ENCODE measurements around the gene FAM81B. TPM values are rescaled to one million over a fixed set of nuclear protein-coding genes. Genes with fewer than 3 reads are reported as not detected.
"Not testable (repeated sequence)": the region's sequence is repeated elsewhere in the genome, so short reads cannot be mapped to it uniquely, and the experiment has no call there.

FAM81B gene, protein sequence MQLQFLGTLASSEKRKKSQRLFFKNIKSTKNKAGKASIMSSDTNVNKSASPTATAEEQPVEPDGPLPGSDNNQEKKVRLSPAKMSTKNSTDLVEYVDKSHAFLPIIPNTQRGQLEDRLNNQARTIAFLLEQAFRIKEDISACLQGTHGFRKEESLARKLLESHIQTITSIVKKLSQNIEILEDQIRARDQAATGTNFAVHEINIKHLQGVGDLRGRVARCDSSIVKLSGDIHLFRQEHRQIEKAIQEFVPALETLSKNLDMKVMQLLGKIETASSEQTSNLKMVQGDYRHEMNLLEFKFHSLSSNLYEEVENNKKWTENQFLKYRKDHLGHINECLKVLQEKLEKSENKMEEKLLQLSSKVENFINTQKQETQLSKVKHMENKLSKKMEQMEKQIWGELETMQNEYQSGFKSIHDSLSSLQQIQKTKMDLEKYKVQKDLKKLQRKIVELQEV
- not detected for total RNA-seq
- long read RNA-seq: 0 reads

GRCh38 chr5:95390812-95391492 lies at the start of gene FAM81B:
Gene FAM81B (plus strand): TSS chr5:95391366. CDS start chr5:95391390, 24 bp downstream.
- ATAC-seq: no peak
- intact Hi-C loops (cut with DNase I, micrococcal nuclease): no loop called here

GRCh38 chr5:95341444-95341843 lies 49.7 kb upstream of the FAM81B start:
- ATAC-seq; intact Hi-C loops (cut with DNase I, micrococcal nuclease); DNase-seq: not testable (repeated sequence)

More at GRCh38 chr5:95390812-95391492, at the start of gene FAM81B:
- DNase-seq: no peak

GRCh38 chr5:95347506-95348120 lies 43.6 kb upstream of the FAM81B start:
- DNase-seq (no peak), ATAC-seq (no peak)
- intact Hi-C loops (cut with DNase I, micrococcal nuclease): no loop called here

DNA sequence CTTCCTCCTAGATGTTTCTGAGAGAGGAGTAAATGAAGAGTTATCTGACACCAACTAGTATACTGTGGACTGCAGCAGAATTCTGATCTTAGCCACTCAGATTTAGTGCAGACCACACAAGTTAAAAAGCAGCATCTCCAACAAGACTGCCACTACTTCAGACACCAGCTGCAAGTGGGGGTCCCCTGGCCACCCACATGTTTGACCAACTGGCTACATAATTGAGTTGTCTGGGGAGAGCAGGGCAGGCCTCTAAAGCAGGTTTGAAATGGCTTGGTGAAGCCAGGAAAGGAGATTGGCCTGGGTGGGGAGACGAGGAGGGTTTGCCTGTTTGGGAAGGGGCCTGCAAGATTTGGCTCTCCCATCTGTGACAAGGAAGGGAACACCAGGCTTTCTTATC lies 40.5 kb upstream of the FAM81B start:
- intact Hi-C loops (cut with DNase I, micrococcal nuclease): no loop called here
- DNase-seq (no peak), ATAC-seq (no peak)

- ATAC-seq (no peak), DNase-seq (no peak)
- intact Hi-C loops (cut with DNase I, micrococcal nuclease): no loop called here
Measured at GRCh38 chr5:95352691-95353090, 38.5 kb upstream of the FAM81B start.

DNA sequence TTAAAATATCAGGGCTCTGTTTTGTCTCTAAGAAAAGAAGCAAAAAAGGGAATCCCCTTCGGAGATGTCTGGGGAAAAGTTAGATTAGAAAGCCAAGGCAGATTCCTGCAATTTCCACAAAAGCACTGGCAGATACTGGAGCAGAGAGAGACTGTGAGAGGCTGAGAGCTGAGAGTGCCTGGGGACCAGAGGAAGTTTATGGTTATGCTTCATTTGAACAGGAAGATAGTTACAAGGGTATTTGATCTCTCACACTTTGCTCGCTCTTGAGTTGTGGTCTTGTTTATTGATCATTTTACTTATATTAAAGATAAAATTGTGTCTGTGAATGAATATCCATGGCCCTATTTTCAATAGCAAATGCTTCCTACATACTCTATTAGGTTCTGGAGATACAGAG lies 32.8 kb upstream of the FAM81B start:
- ATAC-seq (no peak), DNase-seq (no peak)
- intact Hi-C loops (cut with DNase I, micrococcal nuclease): no loop called here

DNA sequence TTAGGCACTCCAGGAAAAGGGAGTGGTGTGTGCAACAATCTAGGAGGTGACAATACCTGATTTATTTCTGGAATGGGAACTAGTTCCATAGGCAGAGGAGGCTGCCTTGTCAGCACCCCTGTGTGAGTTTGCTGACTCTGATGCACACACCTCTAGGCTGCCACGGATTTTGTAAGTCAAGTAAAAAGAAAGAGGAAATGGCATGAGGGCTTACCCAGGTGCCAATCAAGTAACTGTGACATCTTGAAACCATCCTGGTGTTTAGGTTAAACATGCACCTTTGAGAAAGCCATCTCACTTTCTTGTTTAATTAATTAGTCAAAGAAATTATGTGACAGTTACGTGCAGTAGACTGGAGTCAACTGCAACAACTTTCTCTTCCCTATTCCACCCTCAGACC lies 32.3 kb upstream of the FAM81B start:
- ATAC-seq: no peak
- intact Hi-C loops (cut with DNase I, micrococcal nuclease): no loop called here
- no peak for DNase-seq

- DNase-seq; intact Hi-C loops (cut with DNase I, micrococcal nuclease); ATAC-seq: not testable (repeated sequence)
Measured at GRCh38 chr5:95360667-95361066, 30.5 kb upstream of the FAM81B start.

GRCh38 chr5:95365302-95366095 lies 25.7 kb upstream of the FAM81B start:
- intact Hi-C loops (cut with DNase I, micrococcal nuclease): no loop called here
- DNase-seq (no peak), ATAC-seq (no peak)

DNA sequence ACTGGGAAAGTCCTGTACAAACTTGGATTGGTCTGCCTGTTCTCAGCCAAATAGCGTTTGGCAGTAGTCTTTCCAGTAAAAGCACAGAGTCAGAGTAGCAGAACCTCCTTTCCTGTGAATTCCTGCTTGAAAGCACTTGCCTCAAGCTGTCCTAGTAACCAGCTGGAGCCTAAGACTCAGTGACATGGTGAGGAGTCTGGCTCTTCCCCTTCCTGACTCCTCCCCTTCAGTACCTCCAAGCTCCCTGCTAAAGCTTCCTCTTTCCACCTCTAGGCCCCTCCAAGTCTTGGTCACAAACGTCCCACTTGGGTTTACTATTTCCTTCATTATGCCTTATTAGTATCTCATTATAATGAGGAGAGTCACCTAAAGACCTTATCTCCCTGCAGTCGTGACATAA lies 21.4 kb upstream of the FAM81B start:
- DNase-seq: no peak
- no peak for ATAC-seq
- intact Hi-C loops (cut with DNase I, micrococcal nuclease): no loop called here

- intact Hi-C loops (cut with DNase I, micrococcal nuclease): no loop called here
- DNase-seq (no peak), ATAC-seq (no peak)
Measured at GRCh38 chr5:95374061-95374460, 17.1 kb upstream of the FAM81B start.

DNA sequence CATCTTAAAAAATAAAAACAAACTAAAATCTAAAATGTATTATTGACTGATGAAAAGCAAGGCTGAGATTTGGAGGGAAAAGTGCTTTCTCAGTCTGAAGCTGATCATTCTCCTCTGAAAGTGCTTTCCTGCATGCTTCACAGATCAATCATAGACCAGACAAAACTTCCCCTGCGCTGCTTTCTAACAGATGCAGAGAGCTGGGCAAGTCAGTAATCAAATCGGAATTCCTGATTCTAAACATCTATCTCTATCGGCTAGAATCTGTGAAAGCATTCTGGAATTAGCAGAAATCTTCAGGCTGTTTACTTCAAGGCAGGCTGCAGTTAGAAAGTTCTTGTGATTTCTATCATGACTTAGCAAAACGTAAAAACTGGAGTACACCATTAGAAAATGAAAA lies 15.6 kb upstream of the FAM81B start:
- intact Hi-C loops (cut with DNase I, micrococcal nuclease): no loop called here
- DNase-seq: no peak
- ATAC-seq: no peak

DNA sequence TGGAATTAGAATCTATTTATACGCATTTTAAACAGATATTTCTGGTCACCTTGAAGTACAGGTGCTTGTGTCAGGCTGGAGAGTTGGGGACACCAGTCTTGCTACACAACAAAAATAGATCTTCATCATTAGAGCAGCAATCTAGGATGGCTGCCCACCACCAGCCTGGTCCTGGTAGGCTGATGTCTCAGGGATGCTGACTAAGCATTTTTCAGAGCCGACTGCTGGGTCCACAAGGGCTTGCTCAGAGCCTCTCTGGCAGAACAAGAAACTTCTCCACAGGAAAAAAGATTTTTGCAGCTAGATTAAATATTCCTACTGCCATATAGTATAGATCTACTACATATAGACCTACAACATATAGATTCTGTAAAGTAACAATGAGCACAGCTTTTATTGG lies 12.0 kb upstream of the FAM81B start:
- intact Hi-C loops (cut with DNase I, micrococcal nuclease): no loop called here
- ATAC-seq (no peak), DNase-seq (no peak)

DNA sequence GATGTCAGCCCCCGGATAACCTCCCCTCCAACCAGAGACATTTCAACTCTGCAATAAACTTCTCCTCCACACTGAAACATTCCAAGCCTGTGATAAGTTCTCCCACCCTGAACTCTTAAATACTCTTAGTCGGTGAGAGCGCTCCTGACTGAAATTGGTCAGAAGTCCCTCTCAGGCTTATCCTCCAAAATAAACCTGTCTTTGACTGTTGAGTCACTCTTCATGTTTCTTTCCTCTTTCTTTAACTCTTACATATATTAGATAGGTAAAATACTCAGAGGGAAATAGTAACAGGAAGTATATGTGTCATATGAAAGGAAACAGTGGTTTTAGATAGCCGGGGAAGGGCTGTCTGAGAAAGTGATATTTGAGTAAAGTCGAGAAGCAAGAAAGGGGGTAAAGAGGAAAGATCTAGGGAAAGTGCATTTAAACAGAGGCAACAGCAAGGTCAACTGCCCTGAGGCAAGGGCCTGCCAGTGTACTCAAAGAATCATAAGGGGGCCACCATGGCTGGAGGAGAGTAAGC lies 11.0 kb upstream of the FAM81B start:
- ATAC-seq: no peak
- DNase-seq: no peak
- intact Hi-C loops (cut with DNase I, micrococcal nuclease): no loop called here

GRCh38 chr5:95382801-95383200 lies 8.4 kb upstream of the FAM81B start:
- intact Hi-C loops (cut with DNase I, micrococcal nuclease): no loop called here
- ATAC-seq (no peak), DNase-seq (no peak)

- no peak for ATAC-seq
- no peak for DNase-seq
- intact Hi-C loops (cut with DNase I, micrococcal nuclease): no loop called here
Measured at GRCh38 chr5:95384485-95385213, 6.5 kb upstream of the FAM81B start.

- intact Hi-C loops (cut with DNase I, micrococcal nuclease): no loop called here
- ATAC-seq (no peak), DNase-seq (no peak)
Measured at GRCh38 chr5:95385334-95385733, 5.8 kb upstream of the FAM81B start.

DNA sequence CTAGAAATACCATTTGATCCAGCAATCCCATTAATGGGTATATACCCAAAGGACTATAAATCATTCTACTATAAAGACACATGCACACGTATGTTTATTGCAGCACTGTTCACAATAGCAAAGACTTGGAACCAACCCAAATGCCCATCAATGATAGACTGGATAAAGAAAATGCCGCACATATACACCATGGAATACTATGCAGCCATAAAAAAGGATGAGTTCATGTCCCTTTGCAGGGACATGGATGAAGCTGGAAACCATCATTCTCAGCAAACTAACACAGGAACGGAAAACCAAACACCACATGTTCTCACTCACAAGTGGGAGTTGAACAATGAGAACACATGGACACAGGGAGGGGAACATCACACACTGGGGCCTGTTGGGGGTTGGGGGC lies 799 bp downstream of the FAM81B start:
- ATAC-seq; intact Hi-C loops (cut with DNase I, micrococcal nuclease); DNase-seq: not testable (repeated sequence)
